Epithelial cell of esophagus (primary cell): ENCODE data around the gene SLC39A5.

Source experiments
- DNase-seq: peaks from one replicate; pipeline ENCODE4 v3.0.0; 2010; ENCODE audit warnings: low read depth
- H3K4me3 ChIP-seq: 2 replicates; pipeline ENCODE4 v1.5.1; 2011; ENCODE audit warnings: mild to moderate bottlenecking, low read length, control low read depth
- CTCF ChIP-seq: IDR thresholded peaks from 2 replicates; pipeline ENCODE4 v1.5.1; 2011; ENCODE audit warnings: low read depth, mild to moderate bottlenecking, low read length, control low read depth, inconsistent platforms; ENCODE audit not compliant: insufficient read depth; ENCODE audit errors: missing control alignments

SLC39A5 gene

GRCh38 chr12:56243731-56244181 is 13.9 kb downstream of the SLC39A5 start:
- TF ChIP-seq CTCF: no peak
- no peak overlapping the region for H3K4me3 ChIP-seq
- DNase-seq: no peak

GRCh38 chr12:56244494-56244893 is 14.6 kb downstream of the SLC39A5 start:
- TF ChIP-seq CTCF: no peak
- DNase-seq: no peak
- H3K4me3 ChIP-seq: no peak overlapping the region

- no peak overlapping the region for H3K4me3 ChIP-seq
- TF ChIP-seq CTCF: no peak
- no peak for DNase-seq
Measured at GRCh38 chr12:56247923-56248322, 18.1 kb downstream of the SLC39A5 start.

GRCh38 chr12:56248711-56249110 is 18.9 kb downstream of the SLC39A5 start:
- TF ChIP-seq CTCF: no peak

GRCh38 chr12:56252649-56253048 is 22.8 kb downstream of the SLC39A5 start:
- no peak for DNase-seq
- no peak overlapping the region for H3K4me3 ChIP-seq
- TF ChIP-seq CTCF: no peak

More at GRCh38 chr12:56248711-56249110, 18.9 kb downstream of the SLC39A5 start:
- DNase-seq: no peak
- H3K4me3 ChIP-seq: no peak overlapping the region

GRCh38 chr12:56253091-56253490 is 23.2 kb downstream of the SLC39A5 start:
- no peak overlapping the region for H3K4me3 ChIP-seq
- no peak for TF ChIP-seq CTCF
- no peak for DNase-seq

GRCh38 chr12:56255671-56256070 is 25.8 kb downstream of the SLC39A5 start:
- TF ChIP-seq CTCF: no peak
- no peak for DNase-seq
- no peak overlapping the region for H3K4me3 ChIP-seq
